ENCODE data around the gene ZNF483.
"Not testable (repeated sequence)": the region's sequence is repeated elsewhere in the genome, so short reads cannot be mapped to it uniquely, and the experiment has no call there.

ZNF483 gene

GRCh38 chr9:111610845-111611244 lies 85.9 kb downstream of the ZNF483 start:
- no peak for DNase-seq (ENCODE audit: low spot score)

- peak; percentile 56 for DNase-seq (ENCODE audit: low spot score)
These were observed 88.6 kb downstream of the ZNF483 start for GRCh38 chr9:111613436-111614040.

- DNase-seq (ENCODE audit: low spot score): no peak
These were observed 90.9 kb downstream of the ZNF483 start for GRCh38 chr9:111615928-111616327.

- DNase-seq (ENCODE audit: low spot score): not testable (repeated sequence)
These were observed 92.4 kb downstream of the ZNF483 start for GRCh38 chr9:111617349-111617748.

GRCh38 chr9:111621895-111622480 lies 97.0 kb downstream of the ZNF483 start:
- peak; percentile 76 for DNase-seq (ENCODE audit: low spot score)

- no peak for DNase-seq (ENCODE audit: low spot score)
These were observed 97.6 kb downstream of the ZNF483 start for GRCh38 chr9:111622626-111623025.
